PC-3 (cell line): ENCODE measurements around the gene SEPTIN11. TPM values are rescaled to one million over a fixed set of nuclear protein-coding genes. Genes with fewer than 3 reads are reported as not detected.

ENCODE experiments used
- ATAC-seq: fragments of 200-7000 bp; cut with Tn5 transposase; 2 replicates; pipeline ENCODE4 v1.9.1; 2020; ENCODE audit warnings: mild to moderate bottlenecking, moderate library complexity
- BruUV-seq: library from RNA; stranded (reverse); fragments of 400-500 nt; replicated peaks from 2 replicates; lab custom pipeline; 2021; lab: Mats Ljungman, UMichigan
- CTCF ChIA-PET: fragments of 300-600 bp; sonication (Branson Sonifier 250); formaldehyde crosslinking; loops from one replicate; lab custom pipeline; 2022; ENCODE audit warnings: antibody characterized with exemption; lab: Charles Lee
- POLR2A ChIA-PET: fragments of 300-600 bp; sonication (Branson Sonifier 250); formaldehyde crosslinking; loops from one replicate; lab custom pipeline; 2022; ENCODE audit warnings: antibody characterized with exemption; ENCODE audit not compliant: unreplicated experiment; lab: Charles Lee
- DNase-seq: peaks from one replicate; pipeline ENCODE4 v3.0.0-alpha.2; 2015
- H2AFZ ChIP-seq: fragments of 300-600 bp; sonication (generic); 2 replicates; pipeline ENCODE4 v1.6.0; 2016; ENCODE audit warnings: antibody characterized with exemption, low read length
- H3F3A ChIP-seq: fragments of 300-600 bp; sonication (generic); one replicate; pipeline ENCODE4 v1.6.0; 2017; ENCODE audit warnings: antibody characterized with exemption, low read length, control low read depth, mild to moderate bottlenecking; ENCODE audit not compliant: unreplicated experiment
- H3K27ac ChIP-seq: fragments of 300-600 bp; sonication (generic); 2 replicates; pipeline ENCODE4 v1.5.1; 2016; ENCODE audit warnings: mild to moderate bottlenecking, low read length
- H3K27me3 ChIP-seq: fragments of 300-600 bp; sonication (generic); 2 replicates; pipeline ENCODE4 v1.6.1; 2016; ENCODE audit warnings: low read length, mixed read lengths
- H3K36me3 ChIP-seq: fragments of 300-600 bp; sonication (generic); 2 replicates; pipeline ENCODE4 v1.6.1; 2016; ENCODE audit warnings: low read depth, mixed run types, low read length, mixed read lengths
- H3K4me1 ChIP-seq: fragments of 300-600 bp; sonication (generic); 2 replicates; pipeline ENCODE4 v1.5.1; 2016; ENCODE audit warnings: low read length; ENCODE audit not compliant: insufficient read depth
- H3K4me2 ChIP-seq: fragments of 300-600 bp; sonication (generic); 2 replicates; pipeline ENCODE4 v1.6.0; 2016; ENCODE audit warnings: low read length
- H3K4me3 ChIP-seq: fragments of 300-600 bp; sonication (generic); 2 replicates; pipeline ENCODE4 v1.5.1; 2016; ENCODE audit warnings: mild to moderate bottlenecking, low read length, mixed read lengths
- H3K79me2 ChIP-seq: fragments of 300-600 bp; sonication (generic); 2 replicates; pipeline ENCODE4 v1.6.1; 2017; ENCODE audit warnings: low read length, mixed read lengths
- H3K9ac ChIP-seq: fragments of 300-600 bp; sonication (generic); 2 replicates; pipeline ENCODE4 v1.6.0; 2016; ENCODE audit warnings: mild to moderate bottlenecking, low read length
- H3K9me2 ChIP-seq: fragments of 300-600 bp; sonication (generic); replicated peaks from 2 replicates; pipeline ENCODE4 v1.6.1; 2016; ENCODE audit warnings: mixed run types, low read length, mixed read lengths
- H3K9me3 ChIP-seq: fragments of 300-600 bp; sonication (generic); 2 replicates; pipeline ENCODE4 v1.6.1; 2016; ENCODE audit warnings: low read length, mixed read lengths
- H4K20me1 ChIP-seq: fragments of 300-600 bp; sonication (generic); 2 replicates; pipeline ENCODE4 v1.6.1; 2016; ENCODE audit warnings: low read length, mixed read lengths
- EZH2 ChIP-seq: fragments of 300-600 bp; sonication (generic); IDR thresholded peaks from one replicate; pipeline ENCODE4 v1.6.1; 2017; ENCODE audit warnings: antibody characterized with exemption, mild to moderate bottlenecking, low read length; ENCODE audit not compliant: unreplicated experiment
- EZH2phosphoT487 ChIP-seq: fragments of 300-600 bp; sonication (generic); IDR thresholded peaks from 2 replicates; pipeline ENCODE4 v1.6.1; 2018; ENCODE audit warnings: mild to moderate bottlenecking, antibody characterized with exemption, low read length, borderline replicate concordance
- intact Hi-C: fragments of 100-400 bp; cut with micrococcal nuclease; formaldehyde crosslinking; loops from 2 replicates; pipeline ENCODE4 v1.9.0; 2023
- total RNA-seq: library from RNA; depleted of rRNA; stranded (reverse); fragments of >200 nt; gene quantifications from 2 replicates; pipeline ENCODE4 v1.2.3, GENCODE V29; 2014
- TF ChIP-seq, protein P1 (sequence below): fragments of 300-600 bp; sonication (generic); conservative IDR thresholded peaks from 2 replicates; pipeline ENCODE4 v1.5.1; 2017; ENCODE audit warnings: antibody characterized with exemption, low read depth, mild to moderate bottlenecking, low read length

SEPTIN11 gene
- total RNA-seq, 1 experiment from 2014 or later, result 39.0 TPM

DNA sequence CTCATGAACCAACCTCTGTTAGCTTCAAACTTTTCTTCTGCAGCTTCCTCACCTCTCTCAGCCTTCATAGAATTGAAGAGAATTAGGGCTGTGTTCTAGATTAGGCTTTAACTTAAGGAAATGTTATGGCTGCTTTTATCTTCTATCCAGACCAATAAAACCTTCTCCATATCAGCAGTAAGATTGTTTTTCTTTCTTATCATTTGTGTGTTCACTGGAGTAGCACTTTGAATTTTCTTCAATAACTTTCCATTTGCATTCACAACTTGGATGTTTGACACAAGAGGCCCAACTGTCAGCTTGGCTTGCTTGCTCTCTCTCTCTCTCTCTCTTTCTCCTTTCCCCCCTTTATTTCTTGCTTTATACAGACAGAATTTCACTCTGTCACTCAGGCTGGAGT is 28.8 kb upstream of the SEPTIN11 start:
- TF ChIP-seq, protein P1, sequence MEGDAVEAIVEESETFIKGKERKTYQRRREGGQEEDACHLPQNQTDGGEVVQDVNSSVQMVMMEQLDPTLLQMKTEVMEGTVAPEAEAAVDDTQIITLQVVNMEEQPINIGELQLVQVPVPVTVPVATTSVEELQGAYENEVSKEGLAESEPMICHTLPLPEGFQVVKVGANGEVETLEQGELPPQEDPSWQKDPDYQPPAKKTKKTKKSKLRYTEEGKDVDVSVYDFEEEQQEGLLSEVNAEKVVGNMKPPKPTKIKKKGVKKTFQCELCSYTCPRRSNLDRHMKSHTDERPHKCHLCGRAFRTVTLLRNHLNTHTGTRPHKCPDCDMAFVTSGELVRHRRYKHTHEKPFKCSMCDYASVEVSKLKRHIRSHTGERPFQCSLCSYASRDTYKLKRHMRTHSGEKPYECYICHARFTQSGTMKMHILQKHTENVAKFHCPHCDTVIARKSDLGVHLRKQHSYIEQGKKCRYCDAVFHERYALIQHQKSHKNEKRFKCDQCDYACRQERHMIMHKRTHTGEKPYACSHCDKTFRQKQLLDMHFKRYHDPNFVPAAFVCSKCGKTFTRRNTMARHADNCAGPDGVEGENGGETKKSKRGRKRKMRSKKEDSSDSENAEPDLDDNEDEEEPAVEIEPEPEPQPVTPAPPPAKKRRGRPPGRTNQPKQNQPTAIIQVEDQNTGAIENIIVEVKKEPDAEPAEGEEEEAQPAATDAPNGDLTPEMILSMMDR, result no peak
- TF ChIP-seq EZH2phosphoT487, result no peak
- no peak for TF ChIP-seq EZH2
- Histone ChIP-seq H3K27ac (no peak overlapping the region), H3K9me2 (no peaks in the 10 kb centered on the region), H3K79me2 (no peaks in the 10 kb centered on the region), H3K9me3 (no peaks in the 10 kb centered on the region), H3F3A (no peaks in the 10 kb centered on the region), H3K27me3 (no peaks in the 10 kb centered on the region), H4K20me1 (no peaks in the 10 kb centered on the region), H3K4me1 (no peaks in the 10 kb centered on the region), H3K4me3 (no peak overlapping the region), H2AFZ (no peak overlapping the region), H3K36me3 (no peaks in the 10 kb centered on the region), H3K9ac (no peak overlapping the region), H3K4me2 (no peak overlapping the region)
- ChIA-PET CTCF (no interaction called here), POLR2A (no interaction called here)
- intact Hi-C loops, result no loop called here
- ATAC-seq (no peak), DNase-seq (no peak)
- no TSS peak for BruUV-seq

DNA sequence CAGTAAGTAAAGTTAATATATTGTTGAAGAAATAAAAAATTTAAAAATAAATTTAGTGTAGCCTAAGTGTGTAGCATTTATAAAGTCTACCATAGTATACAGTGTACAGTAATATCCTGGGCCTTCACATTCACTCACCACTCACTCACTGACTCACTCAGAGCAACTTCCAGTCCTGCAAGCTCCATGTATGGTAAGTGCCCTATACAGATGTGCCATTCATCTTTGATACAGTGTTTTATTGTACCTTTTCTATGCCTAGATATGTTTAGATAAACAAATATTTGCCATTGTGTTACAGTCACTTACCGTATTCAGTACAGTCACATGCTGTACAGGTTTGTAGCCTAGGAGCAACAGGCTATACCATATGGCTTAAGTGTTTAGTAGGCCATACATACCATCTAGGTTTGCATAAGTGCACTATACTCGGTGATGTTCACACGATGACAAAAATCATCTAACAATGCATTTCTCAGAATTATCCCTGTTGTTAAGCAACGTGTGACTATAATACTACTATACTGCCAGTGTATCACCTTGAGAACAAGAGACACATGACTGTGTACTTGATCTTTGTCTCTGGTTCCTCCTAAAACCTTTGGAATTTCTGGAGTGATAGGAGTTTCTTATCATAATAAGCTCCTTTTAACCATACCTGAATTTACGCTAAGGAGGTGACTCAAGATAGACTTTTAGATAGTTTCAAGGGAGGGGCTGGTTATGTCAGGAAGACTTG is 25.8 kb upstream of the SEPTIN11 start:
- Histone ChIP-seq H3K36me3 (no peaks in the 10 kb centered on the region), H3K9me3 (no peaks in the 10 kb centered on the region), H3K9ac (no peak overlapping the region), H3K27ac (no peak overlapping the region), H3K9me2 (no peaks in the 10 kb centered on the region), H3K4me3 (no peak overlapping the region), H3K4me2 (no peak overlapping the region), H2AFZ (no peak overlapping the region), H3K79me2 (no peaks in the 10 kb centered on the region), H3F3A (no peaks in the 10 kb centered on the region), H3K4me1 (no peaks in the 10 kb centered on the region), H3K27me3 (no peaks in the 10 kb centered on the region), H4K20me1 (no peaks in the 10 kb centered on the region)
- ATAC-seq (no peak; the same call in 1 of the 2 replicates), DNase-seq (peak; percentile 48)
- TF ChIP-seq, protein P1, result no peak
- TF ChIP-seq EZH2phosphoT487, result no peak
- no peak for TF ChIP-seq EZH2
- intact Hi-C loops, result no loop called here
- ChIA-PET CTCF (no interaction called here), POLR2A (no interaction called here)
- BruUV-seq, result no TSS peak

DNA sequence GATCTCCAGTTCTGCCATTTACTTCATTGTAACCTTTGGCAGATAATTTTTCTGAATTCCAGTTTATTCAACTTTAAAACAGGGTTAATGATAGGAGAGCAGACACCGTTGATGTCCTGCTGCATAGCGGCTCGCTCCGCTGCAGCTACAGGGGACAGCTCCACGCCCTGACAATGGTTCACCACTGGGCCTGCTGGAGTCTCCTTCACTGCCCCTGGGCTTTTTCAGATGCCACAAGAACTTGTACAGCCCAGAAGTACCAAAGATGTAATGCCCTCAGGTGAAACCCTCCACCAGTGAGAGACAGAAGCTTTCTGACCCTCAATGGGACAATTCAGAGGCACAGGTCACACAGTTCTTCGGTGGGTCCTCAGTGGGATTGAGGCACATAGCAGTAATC is 22.7 kb upstream of the SEPTIN11 start:
- no peaks in the 10 kb centered on the region for H3K79me2 ChIP-seq

More for the DNA sequence above, 22.7 kb upstream of the SEPTIN11 start:
- ChIA-PET POLR2A (no interaction called here), CTCF (no interaction called here)
- H3K27ac ChIP-seq, result no peak overlapping the region
- BruUV-seq, result no TSS peak
- H3K4me3 ChIP-seq, result no peak overlapping the region
- no peaks in the 10 kb centered on the region for H3K9me2 ChIP-seq
- H3K4me1 ChIP-seq, result no peaks in the 10 kb centered on the region
- no peaks in the 10 kb centered on the region for H3K36me3 ChIP-seq
- DNase-seq (no peak), ATAC-seq (no peak)
- no peaks in the 10 kb centered on the region for H3F3A ChIP-seq
- H2AFZ ChIP-seq, result no peak overlapping the region
- no peaks in the 10 kb centered on the region for H3K9me3 ChIP-seq
- H3K27me3 ChIP-seq, result no peaks in the 10 kb centered on the region
- no peak overlapping the region for H3K4me2 ChIP-seq
- H3K9ac ChIP-seq, result no peak overlapping the region
- TF ChIP-seq EZH2 (no peak), EZH2phosphoT487 (no peak)
- TF ChIP-seq, protein P1, result no peak
- intact Hi-C loops, result no loop called here
- H4K20me1 ChIP-seq, result no peaks in the 10 kb centered on the region
